Natural killer cell (primary cell): ENCODE measurements around the gene DGLUCY. TPM values are rescaled to one million over a fixed set of nuclear protein-coding genes. Genes with fewer than 3 reads are reported as not detected.

Experiments used
- ATAC-seq, 3 donors: fragments of 150-1000 bp in 2 of 3; fragments of 200-7000 bp in 1 of 3; cut with Tn5 transposase; 1 replicate in 1 of 3; 2 replicates in 2 of 3; pipeline ENCODE4 v1.10.0; 2021; ENCODE audit warnings: mild to moderate bottlenecking in 2 of 3, moderate library complexity in 2 of 3
- DNase-seq, 2 donors: peaks; one replicate each; pipeline versions ENCODE4 v3.0.0 to v3.0.0-alpha.2; 2013 to 2021; ENCODE audit warnings: mixed read lengths in 1 of 2
- H3K27ac ChIP-seq: one replicate; pipeline ENCODE4 v1.5.1; 2013; ENCODE audit warnings: mild to moderate bottlenecking, low read length
- H3K27me3 ChIP-seq: one replicate; pipeline ENCODE4 v1.6.1; 2013; ENCODE audit warnings: low read length; ENCODE audit not compliant: control insufficient read depth, insufficient read depth
- H3K36me3 ChIP-seq: one replicate; pipeline ENCODE4 v1.6.1; 2013; ENCODE audit warnings: low read length; ENCODE audit not compliant: control insufficient read depth, insufficient read depth
- H3K4me1 ChIP-seq: one replicate; pipeline ENCODE4 v1.6.1; 2013; ENCODE audit warnings: low read length; ENCODE audit not compliant: control insufficient read depth, insufficient read depth
- H3K4me3 ChIP-seq: one replicate; pipeline ENCODE4 v1.5.1; 2013; ENCODE audit warnings: low read length
- H3K9me3 ChIP-seq: one replicate; pipeline ENCODE4 v1.6.1; 2013; ENCODE audit warnings: low read length; ENCODE audit not compliant: control insufficient read depth, insufficient read depth
- H3K27ac Mint-ChIP-seq, 2 donors: one replicate each; pipeline ENCODE4 v1.8.0; 2022; ENCODE audit warnings: mild to moderate bottlenecking in 2 of 2, mixed read lengths in 2 of 2, moderate library complexity in 1 of 2
- H3K27me3 Mint-ChIP-seq, 2 donors: one replicate each; pipeline ENCODE4 v1.8.0; 2022; ENCODE audit warnings: low read depth in 2 of 2, mixed read lengths in 2 of 2
- H3K36me3 Mint-ChIP-seq: one replicate; pipeline ENCODE4 v1.8.0; 2022; ENCODE audit warnings: mixed read lengths
- H3K4me1 Mint-ChIP-seq, 2 donors: one replicate each; pipeline ENCODE4 v1.8.0; 2022; ENCODE audit warnings: mixed read lengths in 2 of 2
- H3K4me3 Mint-ChIP-seq: one replicate; pipeline ENCODE4 v1.8.0; 2022; ENCODE audit warnings: mild to moderate bottlenecking, moderate library complexity, mixed read lengths
- H3K9me3 Mint-ChIP-seq, 2 donors: one replicate each; pipeline ENCODE4 v1.8.0; 2022; ENCODE audit warnings: mixed read lengths in 2 of 2
- WGBS: methylation state at CpG from one replicate; pipeline ENCODE4 v1.1.7; 2013; ENCODE audit warnings: missing lambda C conversion rate; ENCODE audit not compliant: insufficient coverage; 5-methylcytosine and 5-hydroxymethylcytosine counted together
- intact Hi-C: fragments of 100-400 bp; cut with micrococcal nuclease; formaldehyde crosslinking; loops from one replicate; pipeline ENCODE4 v1.14.2; 2022
- total RNA-seq, 4 donors: library from RNA; stranded (reverse); fragments of 120-200 nt in 1 of 4; gene quantifications; one replicate each; pipeline versions ENCODE4 v1.2.3 to v1.2.4, GENCODE V29; 2013 to 2022
- TF ChIP-seq, protein P1 (sequence below): fragments of 200-600 bp; IDR thresholded peaks from one replicate; pipeline ENCODE4 v1.8.0; 2022; ENCODE audit warnings: antibody characterized with exemption

DGLUCY gene
- total RNA-seq, 3 donors from 2014 or later (not counting 1 experiment from before 2014, with no cell fraction given): 108 to 142 (median 110) TPM

DNA sequence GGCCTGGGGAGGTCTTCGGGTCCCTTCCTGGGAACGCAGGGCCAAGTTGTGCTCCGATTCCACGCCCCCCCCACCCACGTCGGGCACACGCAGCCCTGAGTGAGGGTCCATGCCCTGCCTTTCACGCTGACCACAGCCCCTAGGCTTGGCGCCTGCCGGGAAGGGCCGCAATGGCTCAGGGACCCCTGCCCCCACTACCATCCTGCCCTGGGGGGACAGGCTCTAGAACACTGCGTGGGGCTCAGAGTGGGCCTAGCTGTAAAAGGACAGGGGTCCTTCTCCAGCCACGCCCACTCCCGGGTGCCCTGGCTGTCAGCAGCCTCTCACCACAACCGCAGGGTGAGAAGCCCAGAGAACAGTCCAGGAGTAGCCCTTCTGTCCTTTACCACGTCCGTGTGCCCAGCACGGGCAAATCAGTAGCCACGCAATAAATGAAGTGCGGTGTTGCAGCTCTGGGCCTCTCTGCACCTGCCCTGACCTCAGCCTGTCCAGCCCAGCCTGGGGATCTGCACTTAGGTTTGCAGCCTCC, 140.0 kb downstream of the DGLUCY start:
- Histone ChIP-seq H3K27ac (peak overlapping the region; percentile 90), H3K36me3 (no peaks in the 10 kb centered on the region), H3K4me1 (peaks cover 62% of the 10 kb centered on the region), H3K4me3 (peak overlapping the region; percentile 48), H3K9me3 (no peaks in the 10 kb centered on the region), H3K27me3 (no peaks in the 10 kb centered on the region)
- Mint-ChIP-seq H3K9me3 (no peaks in the 10 kb centered on the region), H3K4me3 (peak overlapping the region; percentile 88), H3K36me3 (no peaks in the 10 kb centered on the region), H3K27me3 (no peaks in the 10 kb centered on the region), H3K27ac (peak overlapping the region; percentile 86 to 92), H3K4me1 (peaks cover 58 to 84% of the 10 kb centered on the region in 2 donors)
- ATAC-seq (peak in 2 of 3 donors; percentile 10 to 13), DNase-seq (peak in 1 of 2 donors; percentile 46)
- 12% methylated on average over 20 of the region's 20 CpGs for WGBS
- TF ChIP-seq, protein P1, sequence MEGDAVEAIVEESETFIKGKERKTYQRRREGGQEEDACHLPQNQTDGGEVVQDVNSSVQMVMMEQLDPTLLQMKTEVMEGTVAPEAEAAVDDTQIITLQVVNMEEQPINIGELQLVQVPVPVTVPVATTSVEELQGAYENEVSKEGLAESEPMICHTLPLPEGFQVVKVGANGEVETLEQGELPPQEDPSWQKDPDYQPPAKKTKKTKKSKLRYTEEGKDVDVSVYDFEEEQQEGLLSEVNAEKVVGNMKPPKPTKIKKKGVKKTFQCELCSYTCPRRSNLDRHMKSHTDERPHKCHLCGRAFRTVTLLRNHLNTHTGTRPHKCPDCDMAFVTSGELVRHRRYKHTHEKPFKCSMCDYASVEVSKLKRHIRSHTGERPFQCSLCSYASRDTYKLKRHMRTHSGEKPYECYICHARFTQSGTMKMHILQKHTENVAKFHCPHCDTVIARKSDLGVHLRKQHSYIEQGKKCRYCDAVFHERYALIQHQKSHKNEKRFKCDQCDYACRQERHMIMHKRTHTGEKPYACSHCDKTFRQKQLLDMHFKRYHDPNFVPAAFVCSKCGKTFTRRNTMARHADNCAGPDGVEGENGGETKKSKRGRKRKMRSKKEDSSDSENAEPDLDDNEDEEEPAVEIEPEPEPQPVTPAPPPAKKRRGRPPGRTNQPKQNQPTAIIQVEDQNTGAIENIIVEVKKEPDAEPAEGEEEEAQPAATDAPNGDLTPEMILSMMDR: no peak
- intact Hi-C loops: no loop called here

DNA sequence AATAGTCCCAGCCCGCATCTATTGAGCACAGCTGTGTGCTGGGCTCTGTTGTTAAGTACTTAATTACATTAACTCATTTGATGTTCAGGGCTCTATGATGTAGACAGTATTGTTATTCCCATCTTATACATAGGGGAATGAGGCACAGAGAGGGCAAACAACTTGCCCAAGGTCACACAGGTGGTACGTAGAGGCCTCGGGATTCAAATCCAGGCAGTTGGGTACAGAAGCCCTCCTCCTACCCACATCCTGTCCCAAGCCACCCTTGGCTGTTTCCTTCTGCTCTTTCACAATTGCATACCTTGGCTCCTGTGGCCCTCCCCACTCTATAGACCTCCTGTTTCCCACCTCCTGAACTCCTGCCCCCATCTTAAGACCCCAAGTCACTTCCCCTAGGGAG, 140.6 kb downstream of the DGLUCY start:
- H3K9me3 ChIP-seq: no peaks in the 10 kb centered on the region
- DNase-seq: peak in 1 of 2 donors; percentile 67
- no peaks in the 10 kb centered on the region for H3K27me3 ChIP-seq
- TF ChIP-seq, protein P1: no peak
- intact Hi-C loops: no loop called here
- ATAC-seq: no peak
- Mint-ChIP-seq H3K4me1 (peaks cover 56 to 82% of the 10 kb centered on the region in 2 donors), H3K27me3 (no peaks in the 10 kb centered on the region), H3K36me3 (no peaks in the 10 kb centered on the region), H3K4me3 (peak overlapping the region; percentile 88), H3K9me3 (no peaks in the 10 kb centered on the region), H3K27ac (peak overlapping the region; percentile 86 to 92)
- H3K36me3 ChIP-seq: no peaks in the 10 kb centered on the region
- no peak overlapping the region for H3K4me3 ChIP-seq
- WGBS: 2% methylated on average over 2 of the region's 3 CpGs
- peak overlapping the region; percentile 90 for H3K27ac ChIP-seq
- peaks cover 56% of the 10 kb centered on the region for H3K4me1 ChIP-seq

DNA sequence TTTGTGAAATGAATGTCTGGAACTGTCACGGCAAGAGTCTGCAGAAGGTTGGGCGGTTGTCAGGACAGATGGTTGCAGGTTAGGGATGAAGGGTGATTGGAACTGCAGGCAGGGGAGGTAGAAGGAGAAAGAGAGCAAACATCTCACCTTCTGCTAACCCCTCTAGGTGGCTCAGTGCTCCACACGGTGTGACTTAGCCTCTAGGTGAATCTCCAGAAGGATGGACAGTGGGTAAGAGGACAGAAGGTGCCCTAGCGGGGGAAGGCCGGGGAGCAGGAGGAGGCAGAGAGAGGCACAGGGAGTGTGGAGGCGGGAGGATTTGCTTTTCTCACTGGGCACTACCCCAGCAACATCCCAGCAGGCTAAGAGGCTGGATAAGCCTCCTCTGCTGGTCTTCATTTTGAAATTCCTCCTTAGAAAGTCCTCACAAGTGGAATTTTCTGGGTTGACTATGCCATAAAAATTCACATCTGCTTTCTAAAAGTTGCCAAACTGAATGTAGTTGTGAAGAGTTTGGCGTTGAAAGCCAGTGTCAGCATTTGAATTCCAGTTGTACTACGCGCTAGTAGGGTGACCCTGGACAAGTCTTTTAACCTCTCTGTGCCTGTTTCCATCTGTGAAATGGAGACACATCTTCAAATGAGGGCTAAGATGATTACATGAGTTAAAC, 141.3 kb downstream of the DGLUCY start:
- Histone ChIP-seq H3K36me3 (no peaks in the 10 kb centered on the region), H3K4me1 (peaks cover 53% of the 10 kb centered on the region), H3K27me3 (no peaks in the 10 kb centered on the region), H3K27ac (no peak overlapping the region), H3K4me3 (no peak overlapping the region), H3K9me3 (no peaks in the 10 kb centered on the region)
- TF ChIP-seq, protein P1: no peak
- ATAC-seq (no peak), DNase-seq (no peak)
- Mint-ChIP-seq H3K27ac (peak overlapping the region; percentile 86 to 92), H3K4me3 (peak overlapping the region; percentile 88), H3K27me3 (no peaks in the 10 kb centered on the region), H3K4me1 (peaks cover 49 to 82% of the 10 kb centered on the region in 2 donors), H3K36me3 (no peaks in the 10 kb centered on the region), H3K9me3 (no peaks in the 10 kb centered on the region)
- WGBS: 82% methylated on average over 8 of the region's 9 CpGs
- intact Hi-C loops: no loop called here
